HG03457 (cell line): ENCODE data around the gene LIMK2.
"Not testable (repeated sequence)": the region's sequence is repeated elsewhere in the genome, so short reads cannot be mapped to it uniquely, and the experiment has no call there.

ENCODE experiments used
- ATAC-seq: cut with Tn5 transposase; IDR thresholded peaks from one replicate; pipeline ENCODE4 v1.9.1; 2021; ENCODE audit warnings: moderate number of reproducible peaks; ENCODE audit not compliant: unreplicated experiment

The LIMK2 gene

GRCh38 chr22:31241936-31242335 lies 29.8 kb downstream of the LIMK2 start:
- no peak for ATAC-seq

GRCh38 chr22:31243339-31244045 lies 31.4 kb downstream of the LIMK2 start:
- no peak for ATAC-seq

- ATAC-seq = no peak
These were observed 32.2 kb downstream of the LIMK2 start for GRCh38 chr22:31244046-31244942.

GRCh38 chr22:31244943-31245451 lies 32.9 kb downstream of the LIMK2 start:
- ATAC-seq = no peak

GRCh38 chr22:31245998-31246397 lies 33.9 kb downstream of the LIMK2 start:
- not testable (repeated sequence) for ATAC-seq

- no peak for ATAC-seq
These were observed 34.6 kb downstream of the LIMK2 start for GRCh38 chr22:31246687-31247086.

- no peak for ATAC-seq
These were observed 35.6 kb downstream of the LIMK2 start for GRCh38 chr22:31247726-31248125.

- ATAC-seq = no peak
These were observed 36.1 kb downstream of the LIMK2 start for GRCh38 chr22:31248138-31248745.

GRCh38 chr22:31248965-31249958 lies 37.2 kb downstream of the LIMK2 start:
- no peak for ATAC-seq

- ATAC-seq = no peak
These were observed 38.9 kb downstream of the LIMK2 start for GRCh38 chr22:31250740-31251600.

GRCh38 chr22:31253949-31254348 lies 41.9 kb downstream of the LIMK2 start:
- ATAC-seq = no peak

GRCh38 chr22:31259798-31260473 lies 47.8 kb downstream of the LIMK2 start:
- no peak for ATAC-seq

- ATAC-seq = no peak
These were observed 48.4 kb downstream of the LIMK2 start for GRCh38 chr22:31260474-31260856.

- no peak for ATAC-seq
These were observed 50.4 kb downstream of the LIMK2 start for GRCh38 chr22:31262312-31263133.

GRCh38 chr22:31263896-31264640 lies 52.0 kb downstream of the LIMK2 start:
- ATAC-seq = no peak

- no peak for ATAC-seq
These were observed 56.2 kb downstream of the LIMK2 start for GRCh38 chr22:31268281-31268680.

- no peak for ATAC-seq
These were observed 57.9 kb downstream of the LIMK2 start for GRCh38 chr22:31269892-31270579.
